HepG2 (cell line): ENCODE measurements around the gene SNHG17. TPM values are rescaled to one million over a fixed set of nuclear protein-coding genes. Genes with fewer than 3 reads are reported as not detected.
A peak's percentile ranks its signal among the peaks of the same experiment; 100 is the strongest.

Source experiments
- DZIP1 ChIP-seq: sonication (generic); formaldehyde crosslinking; IDR thresholded peaks from 2 replicates; pipeline ENCODE4 v1.5.0; 2020; ENCODE audit warnings: mild to moderate bottlenecking, missing genetic modification reagents
- GABPA ChIP-seq, 2 experiments: IDR thresholded peaks; 2 replicates each; pipeline ENCODE4 v1.6.1; 2011 to 2016; ENCODE audit warnings: low read depth in 2 of 2, low read length in 1 of 2, missing biosample characterization in 1 of 2, missing genetic modification characterization in 1 of 2
- LRRFIP1 ChIP-seq: sonication (generic); formaldehyde crosslinking; conservative IDR thresholded peaks from 2 replicates; pipeline ENCODE4 v1.4.0; 2020; ENCODE audit warnings: missing genetic modification reagents
- MEF2D ChIP-seq: sonication (generic); formaldehyde crosslinking; IDR thresholded peaks from 2 replicates; pipeline ENCODE4 v1.5.1; 2020; ENCODE audit warnings: mild to moderate bottlenecking, missing genetic modification reagents
- NCOA2 ChIP-seq: sonication (generic); formaldehyde crosslinking; IDR thresholded peaks from 2 replicates; pipeline ENCODE4 v1.8.0; 2022; ENCODE audit warnings: inconsistent platforms
- RORA ChIP-seq: sonication (generic); formaldehyde crosslinking; IDR thresholded peaks from 2 replicates; pipeline ENCODE4 v1.5.0; 2020; ENCODE audit warnings: mild to moderate bottlenecking, missing genetic modification reagents, moderate library complexity
- SPEN ChIP-seq: sonication (generic); formaldehyde crosslinking; IDR thresholded peaks from 2 replicates; pipeline ENCODE4 v1.5.1; 2020; ENCODE audit warnings: low read depth, mild to moderate bottlenecking, missing genetic modification reagents
- SUZ12 ChIP-seq: fragments of 150-350 bp; IDR thresholded peaks from 2 replicates; pipeline ENCODE4 v1.6.1; 2014; ENCODE audit warnings: low read depth, low read length
- ZNF143 ChIP-seq: sonication (generic); formaldehyde crosslinking; IDR thresholded peaks from 2 replicates; pipeline ENCODE4 v1.4.0; 2020; ENCODE audit warnings: missing genetic modification reagents
- ZNF432 ChIP-seq: sonication (generic); formaldehyde crosslinking; IDR thresholded peaks from 2 replicates; pipeline ENCODE4 v1.5.0; 2020; ENCODE audit warnings: missing genetic modification reagents, mild to moderate bottlenecking, borderline replicate concordance
- ZNF564 ChIP-seq: sonication (generic); formaldehyde crosslinking; IDR thresholded peaks from 2 replicates; pipeline ENCODE4 v1.8.1; 2023; ENCODE audit warnings: mild to moderate bottlenecking, missing genetic modification reagents
- ZNF670 ChIP-seq: sonication (generic); formaldehyde crosslinking; IDR thresholded peaks from 2 replicates; pipeline ENCODE4 v1.8.0; 2022; ENCODE audit warnings: mild to moderate bottlenecking, missing genetic modification reagents, borderline replicate concordance
- ZNF781 ChIP-seq: sonication (generic); formaldehyde crosslinking; IDR thresholded peaks from 2 replicates; pipeline ENCODE4 v1.5.1; 2020; ENCODE audit warnings: borderline replicate concordance, mild to moderate bottlenecking, missing genetic modification reagents; ENCODE audit errors: not compliant biosample characterization
- polyA plus RNA-seq, 8 experiments: library from polyadenylated mRNA; depleted of rRNA in 3 of 8; stranded (reverse) in 7 of 8; unstranded in 1 of 8; fragments of >200 nt; fragmentation: Illumina TruSeq in 4 of 8; extraction: Trizol in 4 of 8; gene quantifications; 2 replicates each; pipeline versions ENCODE4 v1.2.1 to v1.2.3, GENCODE V29; 2011 to 2016; ENCODE audit warnings: low read depth in 4 of 8, missing spikeins in 1 of 8, mixed read lengths in 1 of 8; ENCODE audit not compliant: insufficient read depth in 1 of 8
- total RNA-seq, 5 experiments: library from RNA; depleted of rRNA; stranded (reverse); fragments of >200 nt; fragmentation: Illumina TruSeq; extraction: Trizol; gene quantifications; 2 replicates each; pipeline ENCODE4 v1.2.3, GENCODE V29; 2016; ENCODE audit warnings: low read depth in 1 of 5
- TF ChIP-seq, protein P1 (sequence below): fragments of 450-650 bp; IDR thresholded peaks from 2 replicates; pipeline ENCODE4 v1.6.1; 2017; ENCODE audit warnings: mild to moderate bottlenecking
- TF ChIP-seq, protein P2 (sequence below): sonication (generic); formaldehyde crosslinking; IDR thresholded peaks from 2 replicates; pipeline ENCODE4 v1.5.1; 2020; ENCODE audit warnings: mild to moderate bottlenecking, missing genetic modification reagents, moderate library complexity
- TF ChIP-seq, protein P3 (sequence below): conservative IDR thresholded peaks from 2 replicates; pipeline ENCODE4 v1.6.1; 2018; ENCODE audit warnings: missing genetic modification reagents

The SNHG17 gene
- total and polyA plus RNA-seq, 2 of the 13 experiments (the other 11 are each of a cell fraction or from before 2014, with no cell fraction given), result 26.2 to 41.2 TPM

- TF ChIP-seq, protein P1, sequence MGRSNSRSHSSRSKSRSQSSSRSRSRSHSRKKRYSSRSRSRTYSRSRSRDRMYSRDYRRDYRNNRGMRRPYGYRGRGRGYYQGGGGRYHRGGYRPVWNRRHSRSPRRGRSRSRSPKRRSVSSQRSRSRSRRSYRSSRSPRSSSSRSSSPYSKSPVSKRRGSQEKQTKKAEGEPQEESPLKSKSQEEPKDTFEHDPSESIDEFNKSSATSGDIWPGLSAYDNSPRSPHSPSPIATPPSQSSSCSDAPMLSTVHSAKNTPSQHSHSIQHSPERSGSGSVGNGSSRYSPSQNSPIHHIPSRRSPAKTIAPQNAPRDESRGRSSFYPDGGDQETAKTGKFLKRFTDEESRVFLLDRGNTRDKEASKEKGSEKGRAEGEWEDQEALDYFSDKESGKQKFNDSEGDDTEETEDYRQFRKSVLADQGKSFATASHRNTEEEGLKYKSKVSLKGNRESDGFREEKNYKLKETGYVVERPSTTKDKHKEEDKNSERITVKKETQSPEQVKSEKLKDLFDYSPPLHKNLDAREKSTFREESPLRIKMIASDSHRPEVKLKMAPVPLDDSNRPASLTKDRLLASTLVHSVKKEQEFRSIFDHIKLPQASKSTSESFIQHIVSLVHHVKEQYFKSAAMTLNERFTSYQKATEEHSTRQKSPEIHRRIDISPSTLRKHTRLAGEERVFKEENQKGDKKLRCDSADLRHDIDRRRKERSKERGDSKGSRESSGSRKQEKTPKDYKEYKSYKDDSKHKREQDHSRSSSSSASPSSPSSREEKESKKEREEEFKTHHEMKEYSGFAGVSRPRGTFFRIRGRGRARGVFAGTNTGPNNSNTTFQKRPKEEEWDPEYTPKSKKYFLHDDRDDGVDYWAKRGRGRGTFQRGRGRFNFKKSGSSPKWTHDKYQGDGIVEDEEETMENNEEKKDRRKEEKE, result no peak
- TF ChIP-seq MEF2D (CRISPR knock-in tag), result no peak
- no peak for TF ChIP-seq ZNF564 (CRISPR knock-in tag)
- TF ChIP-seq, protein P2, sequence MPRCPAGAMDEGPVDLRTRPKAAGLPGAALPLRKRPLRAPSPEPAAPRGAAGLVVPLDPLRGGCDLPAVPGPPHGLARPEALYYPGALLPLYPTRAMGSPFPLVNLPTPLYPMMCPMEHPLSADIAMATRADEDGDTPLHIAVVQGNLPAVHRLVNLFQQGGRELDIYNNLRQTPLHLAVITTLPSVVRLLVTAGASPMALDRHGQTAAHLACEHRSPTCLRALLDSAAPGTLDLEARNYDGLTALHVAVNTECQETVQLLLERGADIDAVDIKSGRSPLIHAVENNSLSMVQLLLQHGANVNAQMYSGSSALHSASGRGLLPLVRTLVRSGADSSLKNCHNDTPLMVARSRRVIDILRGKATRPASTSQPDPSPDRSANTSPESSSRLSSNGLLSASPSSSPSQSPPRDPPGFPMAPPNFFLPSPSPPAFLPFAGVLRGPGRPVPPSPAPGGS (CRISPR knock-in tag), result no peak
- TF ChIP-seq RORA (CRISPR knock-in tag), result no peak
- TF ChIP-seq NCOA2 (CRISPR knock-in tag), result no peak
- TF ChIP-seq GABPA (IDR thresholded peaks at IDR 0.05; ENCODE audit: low read depth, low read length), result no peak
- TF ChIP-seq GABPA (CRISPR knock-in tag; IDR thresholded peaks at IDR 0.05; ENCODE audit: low read depth), result no peak
- peak; percentile 31; the same call in 1 of the 2 replicates for TF ChIP-seq SUZ12
- TF ChIP-seq ZNF143 (CRISPR knock-in tag), result peak; percentile 89
- TF ChIP-seq, protein P3, sequence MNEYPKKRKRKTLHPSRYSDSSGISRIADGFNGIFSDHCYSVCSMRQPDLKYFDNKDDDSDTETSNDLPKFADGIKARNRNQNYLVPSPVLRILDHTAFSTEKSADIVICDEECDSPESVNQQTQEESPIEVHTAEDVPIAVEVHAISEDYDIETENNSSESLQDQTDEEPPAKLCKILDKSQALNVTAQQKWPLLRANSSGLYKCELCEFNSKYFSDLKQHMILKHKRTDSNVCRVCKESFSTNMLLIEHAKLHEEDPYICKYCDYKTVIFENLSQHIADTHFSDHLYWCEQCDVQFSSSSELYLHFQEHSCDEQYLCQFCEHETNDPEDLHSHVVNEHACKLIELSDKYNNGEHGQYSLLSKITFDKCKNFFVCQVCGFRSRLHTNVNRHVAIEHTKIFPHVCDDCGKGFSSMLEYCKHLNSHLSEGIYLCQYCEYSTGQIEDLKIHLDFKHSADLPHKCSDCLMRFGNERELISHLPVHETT (CRISPR knock-in tag), result no peak
- TF ChIP-seq ZNF670 (CRISPR knock-in tag), result no peak
- TF ChIP-seq ZNF781 (CRISPR knock-in tag), result no peak
- no peak for TF ChIP-seq SPEN
- no peak for TF ChIP-seq LRRFIP1 (CRISPR knock-in tag)
- no peak for TF ChIP-seq ZNF432 (CRISPR knock-in tag)
- no peak for TF ChIP-seq DZIP1
Observed at GRCh38 chr20:38392356-38392755, 42.8 kb downstream of the SNHG17 start (continued).
